Vagina (tissue), 2 donors: ENCODE measurements around the gene ATXN2. TPM values are rescaled to one million over a fixed set of nuclear protein-coding genes. Genes with fewer than 3 reads are reported as not detected.

Experiments used
- DNase-seq, 2 donors: peaks; one replicate each; pipeline ENCODE4 v3.0.0-alpha.2; 2017; ENCODE audit errors: extremely low spot score in 2 of 2
- H3K27ac ChIP-seq: fragments of 200-600 bp; sonication (generic); one replicate; pipeline ENCODE4 v1.5.1; 2019
- H3K27me3 ChIP-seq: fragments of 200-600 bp; sonication (generic); one replicate; pipeline ENCODE4 v1.5.1; 2019
- H3K36me3 ChIP-seq, 2 donors: fragments of 200-600 bp; sonication (generic); one replicate each; pipeline ENCODE4 v1.5.1; 2017 to 2019
- H3K4me1 ChIP-seq: fragments of 200-600 bp; sonication (generic); one replicate; pipeline ENCODE4 v1.5.1; 2019
- H3K4me3 ChIP-seq, 2 donors: fragments of 200-600 bp; sonication (generic); 1 replicate in 1 of 2; 2 replicates in 1 of 2; pipeline ENCODE4 v1.5.1; 2016 to 2019
- H3K9me3 ChIP-seq: fragments of 200-600 bp; sonication (generic); one replicate; pipeline ENCODE4 v1.5.1; 2019
- CTCF ChIP-seq, 3 experiments: fragments of 450-650 bp in 2 of 3; fragments of 200-600 bp in 1 of 3; sonication (generic) in 1 of 3; IDR thresholded peaks; one replicate each; pipeline ENCODE4 v1.5.1; 2017 to 2019; ENCODE audit warnings: antibody characterized with exemption in 3 of 3, mild to moderate bottlenecking in 2 of 3, moderate library complexity in 2 of 3
- POLR2A ChIP-seq, 2 donors: fragments of 450-650 bp; IDR thresholded peaks; one replicate each; pipeline ENCODE4 v1.6.1; 2017; ENCODE audit warnings: antibody characterized with exemption in 2 of 2, mild to moderate bottlenecking in 2 of 2, moderate library complexity in 2 of 2
- POLR2AphosphoS5 ChIP-seq, 2 donors: sonication (generic); formaldehyde crosslinking; IDR thresholded peaks; one replicate each; pipeline ENCODE4 v1.9.0; 2017; ENCODE audit warnings: antibody characterized with exemption in 2 of 2, mild to moderate bottlenecking in 2 of 2, low read depth in 1 of 2; ENCODE audit not compliant: insufficient read depth in 1 of 2
- intact Hi-C: fragments of 100-400 bp; cut with DNase I; formaldehyde crosslinking; loops from one replicate; pipeline ENCODE4 v1.15.1; 2023
- total RNA-seq: library from RNA; depleted of rRNA; stranded (reverse); fragments of >200 nt; gene quantifications from one replicate; pipeline ENCODE4 v1.2.3, GENCODE V29; 2016

ATXN2 gene
- total RNA-seq, 1 donor from 2014 or later = 70.2 TPM

- no peak for DNase-seq
- Histone ChIP-seq H3K27me3 (no peaks in the 10 kb centered on the region), H3K9me3 (no peaks in the 10 kb centered on the region), H3K4me3 (no peak overlapping the region), H3K4me1 (peaks cover 66% of the 10 kb centered on the region), H3K36me3 (no peaks in the 10 kb centered on the region), H3K27ac (peak overlapping the region; percentile 3)
- intact Hi-C loops = no loop called here
- no peak for TF ChIP-seq CTCF (IDR thresholded peaks at IDR 0.05)
- TF ChIP-seq POLR2AphosphoS5 (IDR thresholded peaks at IDR 0.05; ENCODE audit: insufficient read depth in 1 of 2, low read depth in 1 of 2) = no peak
Observed at GRCh38 chr12:111427417-111428074, 171.6 kb downstream of the ATXN2 start.

- Histone ChIP-seq H3K36me3 (no peaks in the 10 kb centered on the region), H3K4me3 (no peak overlapping the region), H3K27ac (no peak overlapping the region), H3K4me1 (peaks cover 58% of the 10 kb centered on the region), H3K9me3 (no peaks in the 10 kb centered on the region), H3K27me3 (no peaks in the 10 kb centered on the region)
- no peak for DNase-seq
- TF ChIP-seq CTCF (IDR thresholded peaks at IDR 0.05) = no peak
- intact Hi-C loops = no loop called here
Observed at GRCh38 chr12:111426344-111427185, 172.6 kb downstream of the ATXN2 start.

GRCh38 chr12:111425655-111426054 lies 173.5 kb downstream of the ATXN2 start:
- no peak for DNase-seq
- Histone ChIP-seq H3K4me1 (peaks cover 49% of the 10 kb centered on the region), H3K27ac (no peak overlapping the region), H3K9me3 (no peaks in the 10 kb centered on the region), H3K36me3 (peaks cover 0 to 3% of the 10 kb centered on the region in 2 donors), H3K27me3 (no peaks in the 10 kb centered on the region), H3K4me3 (no peak overlapping the region)
- intact Hi-C loops = no loop called here
- no peak for TF ChIP-seq CTCF (IDR thresholded peaks at IDR 0.05)
- no peak for TF ChIP-seq POLR2A (IDR thresholded peaks at IDR 0.05)
- TF ChIP-seq POLR2AphosphoS5 (IDR thresholded peaks at IDR 0.05; ENCODE audit: insufficient read depth in 1 of 2, low read depth in 1 of 2) = no peak

GRCh38 chr12:111424793-111425251 lies 174.3 kb downstream of the ATXN2 start:
- no peaks in the 10 kb centered on the region for H3K27me3 ChIP-seq
- H3K4me1 ChIP-seq = peaks cover 40% of the 10 kb centered on the region
- DNase-seq = no peak
- intact Hi-C loops = no loop called here
- H3K36me3 ChIP-seq = peaks cover 0 to 7% of the 10 kb centered on the region in 2 donors
- H3K27ac ChIP-seq = no peak overlapping the region
- no peaks in the 10 kb centered on the region for H3K9me3 ChIP-seq
- H3K4me3 ChIP-seq = no peak overlapping the region
- TF ChIP-seq CTCF (IDR thresholded peaks at IDR 0.05) = no peak

- Histone ChIP-seq H3K27me3 (no peaks in the 10 kb centered on the region), H3K4me1 (peaks cover 35% of the 10 kb centered on the region), H3K27ac (no peak overlapping the region), H3K9me3 (no peaks in the 10 kb centered on the region), H3K36me3 (peaks cover 0 to 7% of the 10 kb centered on the region in 2 donors), H3K4me3 (no peak overlapping the region)
- intact Hi-C loops = no loop called here
- DNase-seq = no peak
- TF ChIP-seq CTCF (IDR thresholded peaks at IDR 0.05) (no peak), POLR2A (IDR thresholded peaks at IDR 0.05) (no peak), POLR2AphosphoS5 (IDR thresholded peaks at IDR 0.05; ENCODE audit: insufficient read depth in 1 of 2, low read depth in 1 of 2) (no peak)
Observed at GRCh38 chr12:111424189-111424792, 174.8 kb downstream of the ATXN2 start.
